Measurements from ENCODE around the gene GFOD1.
"Not testable (repeated sequence)": the region's sequence is repeated elsewhere in the genome, so short reads cannot be mapped to it uniquely, and the experiment has no call there.

GFOD1 gene

DNA sequence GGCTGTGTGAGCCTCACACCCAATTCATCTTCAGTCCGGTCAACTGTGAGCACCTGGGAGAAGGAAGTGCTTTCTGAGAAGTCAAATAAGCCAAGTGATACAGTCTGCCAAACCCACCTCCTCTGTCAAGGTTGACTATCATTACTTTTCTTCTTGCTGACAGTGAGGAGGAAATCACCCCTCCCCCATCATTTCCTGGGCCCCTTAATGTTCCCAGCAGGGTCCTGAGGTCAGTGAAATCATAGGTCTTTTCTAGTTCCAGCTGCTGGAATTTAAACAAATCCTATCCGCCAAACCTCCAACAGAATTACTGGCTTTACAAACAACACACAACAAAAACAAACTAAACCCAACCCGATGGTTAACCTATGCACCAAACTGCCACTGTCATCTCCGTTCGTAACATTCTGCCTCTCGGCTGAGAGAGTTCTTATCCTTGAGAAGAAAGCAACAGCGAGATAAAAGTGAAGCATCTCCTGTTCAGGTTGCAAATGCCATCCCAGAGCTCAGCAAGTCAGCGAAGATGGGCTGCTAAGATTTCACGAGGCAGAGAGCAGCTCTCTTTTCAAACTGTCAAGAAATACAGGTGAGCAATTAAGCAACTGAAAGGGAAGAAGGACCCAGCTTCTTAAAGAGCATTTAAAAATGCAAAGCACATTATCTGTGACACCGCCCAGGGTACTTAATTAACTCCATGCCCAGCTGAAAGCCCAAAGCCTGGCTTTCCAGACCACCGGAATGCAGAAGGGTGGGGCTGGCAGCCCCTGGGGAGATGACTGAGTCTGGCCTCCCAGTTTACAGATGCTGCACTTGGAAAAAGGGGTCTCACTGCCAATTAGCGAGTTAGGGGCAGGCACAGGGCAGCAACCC, 24.7 kb downstream of the GFOD1 start:
- DNase-seq, result no peak

- DNase-seq, result no peak
Measured at GRCh38 chr6:13461805-13462204, 25.6 kb downstream of the GFOD1 start.

DNA sequence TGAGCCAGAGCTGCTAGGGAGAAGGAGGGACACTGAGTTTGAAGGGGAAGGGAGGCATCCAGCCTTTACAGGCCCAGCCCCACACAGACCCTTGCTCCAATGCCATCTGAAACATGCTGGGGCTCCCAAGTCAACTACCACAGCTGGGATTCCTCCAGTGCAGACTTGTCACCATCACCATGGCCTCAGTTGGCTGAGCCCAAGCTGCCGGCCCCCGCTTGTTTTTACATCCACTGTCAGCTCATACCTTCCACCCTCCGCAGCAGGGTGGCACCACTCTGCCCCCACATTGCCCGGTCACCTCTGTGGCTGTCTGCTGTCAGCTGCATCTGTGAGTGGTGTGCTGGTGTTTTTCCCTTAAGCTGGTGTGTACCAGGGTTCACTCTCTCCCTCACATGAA, 26.1 kb downstream of the GFOD1 start:
- DNase-seq, result no peak

- not testable (repeated sequence) for DNase-seq
Measured at GRCh38 chr6:13460289-13460688, 27.1 kb downstream of the GFOD1 start.

DNA sequence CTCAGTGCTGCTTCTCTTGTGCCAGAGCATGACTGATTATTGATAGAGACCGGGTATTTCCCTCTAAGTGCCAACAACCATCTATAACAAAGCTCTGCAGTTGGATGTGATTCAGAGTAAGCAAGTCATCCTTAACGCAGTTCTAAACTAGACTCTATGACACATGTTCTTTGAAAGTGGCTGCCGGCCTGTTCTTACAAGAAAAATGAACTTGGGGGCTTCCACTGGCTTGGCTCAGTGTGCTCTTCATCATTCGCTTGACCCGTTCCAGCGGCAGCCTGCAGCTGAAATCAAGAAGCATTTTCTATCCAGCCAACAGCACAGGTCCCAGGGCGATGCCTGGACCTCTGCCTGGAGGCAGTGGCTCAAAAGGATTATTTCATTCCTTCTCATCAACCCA, 29.8 kb downstream of the GFOD1 start:
- DNase-seq, result peak; percentile 35

DNA sequence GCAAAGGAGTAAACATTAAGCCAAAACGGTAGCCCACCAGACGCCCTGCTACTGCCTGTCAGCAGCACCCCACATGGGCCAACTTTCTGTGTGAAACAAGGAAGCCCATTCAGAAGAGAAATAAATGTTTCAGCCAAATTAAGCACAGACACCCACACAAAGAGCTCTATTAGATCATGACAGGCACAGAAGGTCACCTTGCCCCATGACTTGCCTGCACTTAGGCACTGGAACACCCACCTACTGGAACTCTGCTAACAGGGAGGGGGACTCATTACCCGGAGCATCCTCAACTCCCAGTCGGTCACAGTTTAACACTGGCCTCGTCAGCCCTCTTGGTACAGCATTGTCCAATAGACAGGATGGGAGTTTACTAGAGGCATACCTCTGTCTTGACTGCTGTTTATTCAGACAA, 31.8 kb downstream of the GFOD1 start:
- DNase-seq, result no peak

- DNase-seq, result peak; percentile 88
Measured at GRCh38 chr6:13454286-13455221, 32.8 kb downstream of the GFOD1 start.

- peak; percentile 66 for DNase-seq
Measured at GRCh38 chr6:13453771-13454251, 33.6 kb downstream of the GFOD1 start.

GRCh38 chr6:13453153-13453552, 34.2 kb downstream of the GFOD1 start:
- DNase-seq, result no peak

DNA sequence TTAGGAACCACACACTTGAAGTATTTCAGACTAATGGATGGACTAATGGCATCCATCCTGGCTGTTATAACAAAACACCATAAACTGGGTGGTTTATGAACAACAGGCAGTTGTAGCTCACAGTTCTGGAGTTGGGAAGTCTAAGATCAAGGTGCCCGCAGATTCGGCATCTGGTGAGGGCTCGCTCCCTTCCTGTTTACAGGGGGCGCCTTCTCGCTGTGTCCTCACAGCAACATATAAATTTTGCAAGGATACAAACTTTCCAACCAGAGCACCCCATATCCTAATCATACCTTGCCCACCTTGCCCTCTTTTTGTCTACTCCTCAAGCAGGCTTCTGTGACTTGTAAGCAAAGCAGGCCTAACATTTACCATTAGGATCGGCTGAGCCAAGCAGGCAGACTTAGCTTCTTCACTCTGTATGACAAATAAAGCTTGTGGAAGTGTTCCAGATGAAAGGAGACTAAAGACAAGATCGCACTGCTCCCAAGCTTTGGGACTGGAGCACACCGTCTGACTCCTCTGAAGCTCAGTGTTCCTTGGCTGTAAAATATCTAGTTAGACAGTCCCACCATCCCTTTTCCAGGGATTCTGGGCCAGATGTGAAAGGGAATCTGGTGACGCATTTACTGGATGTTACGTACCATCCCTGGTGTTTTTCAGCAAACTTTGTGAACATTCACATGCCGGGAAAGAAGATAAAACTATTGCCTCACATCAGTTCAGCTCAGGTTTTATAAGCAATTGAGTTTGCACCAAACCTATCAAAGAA, 34.9 kb downstream of the GFOD1 start:
- DNase-seq, result no peak

DNA sequence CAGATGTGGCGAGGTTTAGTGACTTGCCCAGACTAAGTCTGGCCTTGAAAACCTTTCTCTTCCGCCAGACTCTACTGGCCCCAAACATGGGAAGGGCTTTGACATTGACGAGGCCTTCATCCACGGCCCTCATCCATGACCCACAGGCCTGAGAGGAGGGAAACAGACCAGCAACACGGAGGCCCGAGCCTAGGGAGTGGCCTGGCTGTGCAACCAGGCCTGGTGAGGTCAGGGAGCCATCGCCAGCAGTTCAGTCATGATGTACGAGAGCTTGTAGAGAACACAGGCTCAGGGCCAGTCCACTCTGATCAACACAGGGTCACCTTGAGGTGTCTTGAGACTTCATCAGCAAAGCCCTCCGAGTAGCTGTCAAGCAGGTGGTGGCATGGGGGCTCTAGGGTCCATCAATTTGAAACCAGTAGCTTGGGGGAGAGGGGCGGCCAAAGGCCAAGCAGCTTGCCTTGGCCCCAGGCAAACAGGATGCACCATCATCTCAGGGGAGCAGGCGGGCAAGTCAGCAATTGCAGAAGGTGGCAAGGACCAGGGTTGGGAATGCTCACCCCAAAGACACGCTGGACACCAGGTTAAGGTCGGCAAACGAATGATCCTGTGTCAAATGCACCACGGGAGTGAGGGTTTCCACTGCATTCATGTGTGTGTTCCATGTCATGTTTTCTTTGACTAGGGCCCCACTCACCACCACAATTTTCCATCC, 36.1 kb downstream of the GFOD1 start:
- DNase-seq, result no peak

GRCh38 chr6:13450628-13451027, 36.8 kb downstream of the GFOD1 start:
- no peak for DNase-seq

- no peak for DNase-seq
Measured at GRCh38 chr6:13447949-13448724, 39.3 kb downstream of the GFOD1 start.

DNA sequence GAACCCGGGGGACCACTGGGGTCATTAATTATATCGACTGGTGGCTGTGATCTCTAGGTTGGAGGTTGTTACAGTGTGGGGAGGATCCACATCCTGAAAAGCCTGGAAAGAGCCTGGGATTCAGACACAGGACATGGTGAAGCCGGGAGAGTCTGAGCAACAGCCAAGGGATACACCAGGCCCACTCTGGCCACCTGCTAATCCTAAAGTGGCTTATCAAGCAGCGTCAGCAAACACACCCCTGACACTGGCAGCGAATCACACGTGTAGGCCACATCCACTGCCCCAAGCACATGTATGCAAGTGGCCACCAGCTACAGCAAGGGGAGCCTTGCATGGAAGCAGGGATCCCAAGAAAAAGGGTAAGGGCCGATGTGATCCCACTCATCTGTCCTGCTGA, 41.0 kb downstream of the GFOD1 start:
- no peak for DNase-seq

- DNase-seq, result no peak
Measured at GRCh38 chr6:13445744-13446115, 41.7 kb downstream of the GFOD1 start.

- DNase-seq, result no peak
Measured at GRCh38 chr6:13445005-13445743, 42.2 kb downstream of the GFOD1 start.

DNA sequence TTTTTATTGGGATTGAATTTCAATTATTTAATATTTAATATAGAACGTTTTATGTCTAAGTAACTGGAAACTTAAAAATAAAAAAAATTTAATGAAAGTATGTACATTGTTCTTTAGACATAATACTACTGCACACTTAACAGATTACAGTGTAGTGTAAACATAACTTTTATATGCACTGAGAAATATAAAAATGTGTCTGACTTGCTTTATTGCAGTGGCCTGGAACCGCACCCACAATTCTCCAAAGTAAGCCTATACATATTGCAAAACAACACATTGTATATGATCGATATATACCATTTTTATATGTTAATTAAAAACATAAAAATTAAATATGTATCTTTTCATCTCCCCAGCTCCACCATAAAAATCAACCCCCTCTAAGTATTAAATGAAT, 42.8 kb downstream of the GFOD1 start:
- DNase-seq, result no peak

- DNase-seq, result not testable (repeated sequence)
Measured at GRCh38 chr6:13443978-13444377, 43.4 kb downstream of the GFOD1 start.

DNA sequence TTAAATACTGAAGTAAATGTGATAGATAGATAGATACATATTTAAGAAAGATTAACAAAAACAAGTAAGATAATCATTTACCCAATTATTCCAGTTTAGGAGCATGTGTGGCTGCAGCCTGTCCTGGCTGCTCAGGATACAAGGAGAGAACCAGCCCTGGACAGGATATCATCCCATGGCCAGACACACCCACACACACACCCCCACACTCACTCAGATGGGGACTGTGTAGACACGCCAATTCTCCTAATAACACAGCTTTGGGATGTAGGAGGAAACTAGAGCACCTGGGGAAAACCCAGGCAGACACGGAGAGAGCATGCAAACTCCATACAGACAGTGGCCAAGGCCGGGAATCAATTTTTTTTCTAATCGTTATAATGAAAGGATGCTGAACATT, 45.6 kb downstream of the GFOD1 start:
- DNase-seq, result no peak

- DNase-seq, result no peak
Measured at GRCh38 chr6:13439644-13440043, 47.8 kb downstream of the GFOD1 start.

DNA sequence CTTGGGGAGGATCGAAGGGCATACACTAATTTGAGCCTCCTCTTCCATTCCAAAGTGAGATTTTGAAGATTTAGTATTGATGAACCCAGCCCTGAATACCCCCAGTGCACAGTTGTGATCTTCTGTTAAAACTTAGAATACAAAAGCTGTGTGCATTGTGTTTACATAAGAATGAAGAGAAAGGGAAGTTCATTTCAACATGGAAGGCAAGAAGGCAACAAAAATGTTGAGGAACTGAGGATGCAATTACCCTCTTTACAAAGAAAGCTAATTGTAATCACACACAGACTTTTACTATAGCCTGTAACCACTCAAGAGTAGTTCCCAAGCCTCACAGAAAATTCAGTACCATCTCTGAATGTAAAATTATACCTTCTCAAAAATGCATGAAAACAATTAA, 49.3 kb downstream of the GFOD1 start:
- no peak for DNase-seq

All from stimulated activated CD4-positive, alpha-beta T cell treated with anti-CD3 and anti-CD28 coated beads, Interleukin-1b, Interleukin-23, amount 100 ng/mL, for 48 hours (primary cell).